Stimulated activated CD4-positive, alpha-beta T cell treated with anti-CD3 and anti-CD28 coated beads, Interleukin-15, amount 100 ng/mL, for 1 hour (primary cell): ENCODE data around the gene BPIFB4.

Experiments
- DNase-seq, 2 donors: peaks; one replicate each; pipeline ENCODE4 v3.0.0-alpha.2; 2020; ENCODE audit warnings: low read depth in 1 of 2, low spot score in 1 of 2

Gene BPIFB4

GRCh38 chr20:33061658-33062028 lies 17.8 kb upstream of the BPIFB4 start:
- DNase-seq: no peak

- DNase-seq: no peak
These were observed 17.2 kb upstream of the BPIFB4 start for GRCh38 chr20:33062105-33062824.

GRCh38 chr20:33062825-33063149 lies 16.7 kb upstream of the BPIFB4 start:
- no peak for DNase-seq

GRCh38 chr20:33063271-33063670 lies 16.2 kb upstream of the BPIFB4 start:
- DNase-seq: no peak

GRCh38 chr20:33064572-33065287 lies 14.7 kb upstream of the BPIFB4 start:
- no peak for DNase-seq

GRCh38 chr20:33065785-33066184 lies 13.7 kb upstream of the BPIFB4 start:
- no peak for DNase-seq

GRCh38 chr20:33067806-33068205 lies 11.6 kb upstream of the BPIFB4 start:
- DNase-seq: no peak

- DNase-seq: no peak
These were observed 11.0 kb upstream of the BPIFB4 start for GRCh38 chr20:33068251-33068939.

- DNase-seq: no peak
These were observed 9.8 kb upstream of the BPIFB4 start for GRCh38 chr20:33069673-33070072.

- no peak for DNase-seq
These were observed 9.1 kb upstream of the BPIFB4 start for GRCh38 chr20:33070111-33071053.

GRCh38 chr20:33071198-33071597 lies 8.2 kb upstream of the BPIFB4 start:
- DNase-seq: no peak

GRCh38 chr20:33072362-33072761 lies 7.1 kb upstream of the BPIFB4 start:
- no peak for DNase-seq

GRCh38 chr20:33072813-33073212 lies 6.6 kb upstream of the BPIFB4 start:
- no peak for DNase-seq

- no peak for DNase-seq
These were observed 4.8 kb upstream of the BPIFB4 start for GRCh38 chr20:33074675-33075074.

GRCh38 chr20:33075281-33075680 lies 4.2 kb upstream of the BPIFB4 start:
- DNase-seq: no peak

GRCh38 chr20:33076662-33077372 lies 2.6 kb upstream of the BPIFB4 start:
- no peak for DNase-seq

GRCh38 chr20:33081411-33082154 lies 2.1 kb downstream of the BPIFB4 start:
- DNase-seq: no peak

- DNase-seq: no peak
These were observed 3.1 kb downstream of the BPIFB4 start for GRCh38 chr20:33082546-33082945.

- no peak for DNase-seq
These were observed 4.3 kb downstream of the BPIFB4 start for GRCh38 chr20:33083544-33084340.
